SK-N-SH (cell line): Measurements from ENCODE around the gene KRT73. TPM values are rescaled to one million over a fixed set of nuclear protein-coding genes. Genes with fewer than 3 reads are reported as not detected.

Experiments
- polyA plus RNA-seq, 3 experiments: library from polyadenylated mRNA; depleted of rRNA; stranded (reverse); fragments of >200 nt; gene quantifications; 2 replicates each; pipeline ENCODE4 v1.2.3, GENCODE V29; 2012

KRT73 gene
- polyA plus RNA-seq, 1 of the 3 experiments (the other 2 are of a cell fraction) = not detected

Other genes starting within 250 kb of the KRT73 start
- gene KRT84, start 232.9 kb downstream of the KRT73 start, polyA plus RNA-seq (2012; rRNA removed) = not detected in 2 replicates
- gene KRT82, start 212.2 kb downstream of the KRT73 start, polyA plus RNA-seq (2012; rRNA removed) = not detected in 2 replicates
- gene KRT75, start 184.2 kb downstream of the KRT73 start, polyA plus RNA-seq (2012; rRNA removed) = not detected in 2 replicates
- not detected in 2 replicates for gene KRT6B, start 166.4 kb downstream of the KRT73 start, polyA plus RNA-seq (2012; rRNA removed)
- not detected in 2 replicates for gene KRT6C, start 144.8 kb downstream of the KRT73 start, polyA plus RNA-seq (2012; rRNA removed)
- not detected in 2 replicates for gene KRT6A, start 125.3 kb downstream of the KRT73 start, polyA plus RNA-seq (2012; rRNA removed)
- gene KRT5, start 98.2 kb downstream of the KRT73 start, polyA plus RNA-seq (2012; rRNA removed) = not detected in 2 replicates
- gene KRT71, start 65.4 kb downstream of the KRT73 start, polyA plus RNA-seq (2012; rRNA removed) = not detected in 2 replicates
- not detected in 2 replicates for gene KRT74, start 44.7 kb downstream of the KRT73 start, polyA plus RNA-seq (2012; rRNA removed)
- not detected in 2 replicates for gene KRT72, start 17.1 kb downstream of the KRT73 start, polyA plus RNA-seq (2012; rRNA removed)
- gene KRT2, start 33.7 kb upstream of the KRT73 start, polyA plus RNA-seq (2012; rRNA removed) = not detected in 2 replicates
- gene KRT1, start 61.8 kb upstream of the KRT73 start, polyA plus RNA-seq (2012; rRNA removed) = not detected in 2 replicates
- gene KRT77, start 85.0 kb upstream of the KRT73 start, polyA plus RNA-seq (2012; rRNA removed) = not detected in 2 replicates
- not detected in 2 replicates for gene KRT76, start 158.8 kb upstream of the KRT73 start, polyA plus RNA-seq (2012; rRNA removed)
- gene KRT3, start 177.6 kb upstream of the KRT73 start, polyA plus RNA-seq (2012; rRNA removed) = not detected in 2 replicates
- not detected in 2 replicates for gene KRT4, start 195.6 kb upstream of the KRT73 start, polyA plus RNA-seq (2012; rRNA removed)
- gene KRT79, start 215.8 kb upstream of the KRT73 start, polyA plus RNA-seq (2012; rRNA removed) = not detected in 2 replicates
- not detected in 2 replicates for gene KRT78, start 230.4 kb upstream of the KRT73 start, polyA plus RNA-seq (2012; rRNA removed)